NCI-H1694 (cell line): ENCODE measurements around the gene KLHL18.
A peak's percentile ranks its signal among the peaks of the same experiment; 100 is the strongest.
"Not testable (repeated sequence)": the region's sequence is repeated elsewhere in the genome, so short reads cannot be mapped to it uniquely, and the experiment has no call there.

Experiments used
- DNase-seq: peaks from one replicate; lab custom pipeline; 2025; lab: John Stamatoyannopoulos, UW

KLHL18 gene

GRCh38 chr3:47362701-47363100 is 80.0 kb downstream of the KLHL18 start:
- no peak for DNase-seq

GRCh38 chr3:47365213-47366153 is 82.7 kb downstream of the KLHL18 start:
- DNase-seq, result no peak

GRCh38 chr3:47366833-47367232 is 84.1 kb downstream of the KLHL18 start:
- DNase-seq, result no peak

- DNase-seq, result no peak
Observed at GRCh38 chr3:47367631-47368030, 84.9 kb downstream of the KLHL18 start.

- not testable (repeated sequence) for DNase-seq
Observed at GRCh38 chr3:47370020-47370419, 87.3 kb downstream of the KLHL18 start.

GRCh38 chr3:47370887-47371697 is 88.3 kb downstream of the KLHL18 start:
- no peak for DNase-seq

- DNase-seq, result no peak
Observed at GRCh38 chr3:47374587-47374986, 91.8 kb downstream of the KLHL18 start.

- DNase-seq, result no peak
Observed at GRCh38 chr3:47376393-47376792, 93.6 kb downstream of the KLHL18 start.

- no peak for DNase-seq
Observed at GRCh38 chr3:47377186-47377585, 94.4 kb downstream of the KLHL18 start.

GRCh38 chr3:47378869-47379268 is 96.1 kb downstream of the KLHL18 start:
- DNase-seq, result no peak

- DNase-seq, result no peak
Observed at GRCh38 chr3:47379411-47379899, 96.7 kb downstream of the KLHL18 start.

GRCh38 chr3:47380026-47380600 is 97.4 kb downstream of the KLHL18 start:
- DNase-seq, result no peak

GRCh38 chr3:47380601-47381316 is 98.0 kb downstream of the KLHL18 start, which contains the start of gene PTPN23:
TSS of gene PTPN23 (plus strand) at chr3:47381021. CDS start at chr3:47381097, 76 bp downstream.
- peak; percentile 75 for DNase-seq

GRCh38 chr3:47381317-47382157 is 98.8 kb downstream of the KLHL18 start:
- peak; percentile 14 for DNase-seq

GRCh38 chr3:47384425-47384824 is 101.7 kb downstream of the KLHL18 start:
- no peak for DNase-seq

- no peak for DNase-seq
Observed at GRCh38 chr3:47385007-47385406, 102.3 kb downstream of the KLHL18 start.

- no peak for DNase-seq
Observed at GRCh38 chr3:47385796-47386195, 103.1 kb downstream of the KLHL18 start.

GRCh38 chr3:47392933-47393332 is 110.2 kb downstream of the KLHL18 start:
- DNase-seq, result no peak

GRCh38 chr3:47394140-47394870 is 111.6 kb downstream of the KLHL18 start:
- no peak for DNase-seq

- peak; percentile 58 for DNase-seq
Observed at GRCh38 chr3:47394881-47395280, 112.1 kb downstream of the KLHL18 start.
